ENCODE measurements around the gene KIF17. TPM values are rescaled to one million over a fixed set of nuclear protein-coding genes. Genes with fewer than 3 reads are reported as not detected.

The KIF17 gene
- total and polyA plus RNA-seq, 2 of the 4 experiments (the other 2 are of a cell fraction) = 4.5 to 5.7 TPM

- no peak overlapping the region for H3K9ac ChIP-seq (ENCODE audit: low read depth, low read length)
- intact Hi-C loops (cut with micrococcal nuclease) (no loop called here), in situ Hi-C loops (cut with MboI; ENCODE audit: low sequenced_read_pairs) (no loop called here), dilution Hi-C loops (cut with HindIII; ENCODE audit: low sequenced_read_pairs, unreplicated experiment) (no loop called here)
- H3K14ac ChIP-seq (replicated peaks; ENCODE audit: low read depth, low read length) = no peak overlapping the region
- no peak overlapping the region for H2BK15ac ChIP-seq (ENCODE audit: low read depth, low read length)
- H2BK20ac ChIP-seq (ENCODE audit: low read depth, low read length) = no peak overlapping the region
- H3K4me1 ChIP-seq (ENCODE audit: control insufficient read depth, insufficient read depth, low read length) = no peaks in the 10 kb centered on the region
- no peaks in the 10 kb centered on the region for H3K9me3 ChIP-seq (ENCODE audit: control insufficient read depth, insufficient read depth, low read length)
- no peak overlapping the region for H2BK5ac ChIP-seq (ENCODE audit: low read depth, low read length, poor library complexity, severe bottlenecking)
- no peak for TF ChIP-seq USF2 (IDR thresholded peaks at IDR 0.05; ENCODE audit: low read depth, low read length)
- TF ChIP-seq SMC3 (IDR thresholded peaks at IDR 0.05; ENCODE audit: low read depth, low read length) = no peak
- TF ChIP-seq RAD21 (IDR thresholded peaks at IDR 0.05; ENCODE audit: low read length) = no peak
- TF ChIP-seq ELK1 (IDR thresholded peaks at IDR 0.05; ENCODE audit: borderline replicate concordance, low read depth, low read length) = no peak
- no peak for TF ChIP-seq CTCF (conservative IDR thresholded peaks at IDR 0.05; ENCODE audit: low read depth, low read length)
- TF ChIP-seq FOS (IDR thresholded peaks at IDR 0.05; ENCODE audit: low read depth, low read length) = no peak
- TF ChIP-seq RCOR1 (IDR thresholded peaks at IDR 0.05; ENCODE audit: insufficient replicate concordance, low read length) = no peak
- TF ChIP-seq MAFK (IDR thresholded peaks at IDR 0.05; ENCODE audit: low read depth, low read length) = no peak
- TF ChIP-seq RFX5 (IDR thresholded peaks at IDR 0.05; ENCODE audit: low read depth, low read length) = no peak
- no peak for TF ChIP-seq CHD1 (IDR thresholded peaks at IDR 0.05; ENCODE audit: low read depth, low read length)
- TF ChIP-seq CEBPB (IDR thresholded peaks at IDR 0.05; ENCODE audit: low read depth, low read length) = no peak
- no peak for TF ChIP-seq MAZ (IDR thresholded peaks at IDR 0.05; ENCODE audit: borderline replicate concordance, low read depth, low read length)
- no peak for TF ChIP-seq NFE2L2 (IDR thresholded peaks at IDR 0.05; ENCODE audit: low read depth, low read length)
- TF ChIP-seq POLR2A (IDR thresholded peaks at IDR 0.05; ENCODE audit: low read depth, low read length) = no peak
- no peak overlapping the region for H4K5ac ChIP-seq (ENCODE audit: low read depth, low read length)
- no peak for ATAC-seq (ENCODE audit: low read depth)
- CTCF ChIA-PET = no interaction called here
- no peak overlapping the region for H3K4me2 ChIP-seq (ENCODE audit: low read depth, low read length)
- H3K4me3 ChIP-seq (ENCODE audit: insufficient read depth, low read depth, low read length) = no peak overlapping the region
- no peak overlapping the region for H3K4ac ChIP-seq (ENCODE audit: low read depth, low read length)
- no peak overlapping the region for H3K27ac ChIP-seq (ENCODE audit: insufficient read depth, low read length)
- H2AK9ac ChIP-seq (replicated peaks; ENCODE audit: low read depth, low read length, poor library complexity) = no peak overlapping the region
- H4K20me1 ChIP-seq (ENCODE audit: insufficient read depth, low read length) = peaks cover 8% of the 10 kb centered on the region; the same call in 1 of the 2 replicates
- H4K8ac ChIP-seq (ENCODE audit: low read depth in 2 of 2, low read length in 2 of 2) = no peak overlapping the region
- no peak overlapping the region for H2AFZ ChIP-seq (replicated peaks; ENCODE audit: low read length, poor library complexity)
- H3K18ac ChIP-seq (ENCODE audit: low read depth, low read length) = no peak overlapping the region
- no peak overlapping the region for H4K91ac ChIP-seq (ENCODE audit: insufficient read depth, low read depth, low read length)
- no peak overlapping the region for H3K23ac ChIP-seq (ENCODE audit: low read depth, low read length)
- WGBS, 2 experiments (ENCODE audit: extremely low coverage in 2 of 2, insufficient read length in 1 of 2) = no CpG with 5 or more reads among the region's 3 CpGs
- no peak overlapping the region for H3K56ac ChIP-seq (ENCODE audit: extremely low read depth, insufficient read depth, low read length)
- no peak overlapping the region for H2BK120ac ChIP-seq (ENCODE audit: low read depth, low read length)
- no peaks in the 10 kb centered on the region; the same call in 1 of the 2 replicates for H3K9me1 ChIP-seq (ENCODE audit: insufficient read depth, low read length)
- no peak for DNase-seq
- H3K27me3 ChIP-seq (ENCODE audit: control insufficient read depth, insufficient read depth, low read length) = no peaks in the 10 kb centered on the region
- H2AK5ac ChIP-seq (ENCODE audit: low read depth, low read length) = no peak overlapping the region
- no TSS peak for BruUV-seq (replicated peaks)
- POLR2A ChIA-PET (ENCODE audit: unreplicated experiment) = no interaction called here
- peaks cover 33 to 42% of the 10 kb centered on the region in 2 experiments for H3K79me1 ChIP-seq (ENCODE audit: low read depth in 1 of 2, low read length in 2 of 2)
- peaks cover 66% of the 10 kb centered on the region for H3K36me3 ChIP-seq (ENCODE audit: control insufficient read depth, insufficient read depth, low read length)
Measured at GRCh38 chr1:20763417-20763816, 45.6 kb upstream of the KIF17 start.

Measured in IMR-90 (cell line).